ENCODE measurements around the gene XKR8. TPM values are rescaled to one million over a fixed set of nuclear protein-coding genes. Genes with fewer than 3 reads are reported as not detected.

XKR8 gene
- total and polyA plus RNA-seq, 9 of the 15 experiments (the other 6 are each of a cell fraction or from before 2014, with no cell fraction given), result 0.45 to 2.8 (median 1.7) TPM

DNA sequence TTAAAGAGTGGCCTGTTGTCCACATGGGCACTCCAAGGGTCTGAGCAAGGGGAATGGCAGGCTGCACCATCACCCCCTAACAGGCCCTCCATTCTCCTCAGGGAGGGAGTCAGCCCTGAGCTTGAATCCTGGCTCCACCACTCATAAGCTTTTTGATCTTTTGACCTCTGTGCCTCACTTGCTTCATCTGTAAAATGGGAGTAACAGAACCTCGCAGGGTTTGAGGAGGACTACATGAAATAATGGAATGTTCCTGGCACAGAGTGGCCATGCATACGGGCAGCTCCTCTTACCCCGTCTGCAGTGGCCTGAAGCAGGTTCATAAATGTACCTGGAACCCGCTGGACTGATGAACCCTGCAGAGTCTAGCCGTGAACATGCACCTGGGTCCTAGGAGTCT lies 2.1 kb upstream of the XKR8 start (continued):
- TF ChIP-seq ZBTB5 (IDR thresholded peaks at IDR 0.05), result no peak
- TF ChIP-seq ZNF41 (CRISPR knock-in tag; conservative IDR thresholded peaks at IDR 0.05), result no peak
- no peak for TF ChIP-seq TFAM (CRISPR knock-in tag; conservative IDR thresholded peaks at IDR 0.05)
- no peak for TF ChIP-seq FOXO4 (CRISPR knock-in tag; IDR thresholded peaks at IDR 0.05)
- no peak for TF ChIP-seq NFRKB (IDR thresholded peaks at IDR 0.05; ENCODE audit: low read depth)
- TF ChIP-seq, protein P1, sequence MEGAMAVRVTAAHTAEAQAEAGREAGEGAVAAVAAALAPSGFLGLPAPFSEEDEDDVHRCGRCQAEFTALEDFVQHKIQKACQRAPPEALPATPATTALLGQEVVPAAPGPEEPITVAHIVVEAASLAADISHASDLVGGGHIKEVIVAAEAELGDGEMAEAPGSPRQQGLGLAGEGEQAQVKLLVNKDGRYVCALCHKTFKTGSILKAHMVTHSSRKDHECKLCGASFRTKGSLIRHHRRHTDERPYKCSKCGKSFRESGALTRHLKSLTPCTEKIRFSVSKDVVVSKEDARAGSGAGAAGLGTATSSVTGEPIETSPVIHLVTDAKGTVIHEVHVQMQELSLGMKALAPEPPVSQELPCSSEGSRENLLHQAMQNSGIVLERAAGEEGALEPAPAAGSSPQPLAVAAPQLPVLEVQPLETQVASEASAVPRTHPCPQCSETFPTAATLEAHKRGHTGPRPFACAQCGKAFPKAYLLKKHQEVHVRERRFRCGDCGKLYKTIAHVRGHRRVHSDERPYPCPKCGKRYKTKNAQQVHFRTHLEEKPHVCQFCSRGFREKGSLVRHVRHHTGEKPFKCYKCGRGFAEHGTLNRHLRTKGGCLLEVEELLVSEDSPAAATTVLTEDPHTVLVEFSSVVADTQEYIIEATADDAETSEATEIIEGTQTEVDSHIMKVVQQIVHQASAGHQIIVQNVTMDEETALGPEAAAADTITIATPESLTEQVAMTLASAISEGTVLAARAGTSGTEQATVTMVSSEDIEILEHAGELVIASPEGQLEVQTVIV (CRISPR knock-in tag; IDR thresholded peaks at IDR 0.05; ENCODE audit: borderline replicate concordance), result no peak
- TF ChIP-seq ZNF175 (CRISPR knock-in tag; IDR thresholded peaks at IDR 0.05; ENCODE audit: low read depth), result no peak
- no peak for TF ChIP-seq ZC3H8 (IDR thresholded peaks at IDR 0.05)
- TF ChIP-seq RBM25 (IDR thresholded peaks at IDR 0.05; ENCODE audit: low read depth, low read length, severe bottlenecking), result peak; percentile 89
- peak; percentile 87 for TF ChIP-seq ADNP (tag; IDR thresholded peaks at IDR 0.05)
- TF ChIP-seq ZNF143 (CRISPR knock-in tag; IDR thresholded peaks at IDR 0.05), result no peak
- TF ChIP-seq PCBP1 (IDR thresholded peaks at IDR 0.05; ENCODE audit: low read depth, low read length, poor library complexity, severe bottlenecking), result no peak
- no peak for TF ChIP-seq UBTF (IDR thresholded peaks at IDR 0.05; ENCODE audit: borderline replicate concordance in 1 of 2, low read depth in 2 of 2, low read length in 2 of 2)
- no peak for TF ChIP-seq FOXK1 (CRISPR knock-in tag; IDR thresholded peaks at IDR 0.05; ENCODE audit: borderline replicate concordance)
- TF ChIP-seq NR3C1 (CRISPR knock-in tag; IDR thresholded peaks at IDR 0.05), result no peak
- TF ChIP-seq MCM2 (IDR thresholded peaks at IDR 0.05; ENCODE audit: low read depth), result no peak
- TF ChIP-seq LARP7 (IDR thresholded peaks at IDR 0.05), result no peak
- TF ChIP-seq BCOR (IDR thresholded peaks at IDR 0.05), result peak; percentile 91
- TF ChIP-seq SOX6 (IDR thresholded peaks at IDR 0.05), result no peak
- TF ChIP-seq SPI1 (IDR thresholded peaks at IDR 0.05; ENCODE audit: borderline replicate concordance, low read depth, low read length), result no peak
- TF ChIP-seq KLF13 (tag; IDR thresholded peaks at IDR 0.05; ENCODE audit: borderline replicate concordance, low read depth), result no peak
- TF ChIP-seq ZNF77 (CRISPR knock-in tag; IDR thresholded peaks at IDR 0.05), result no peak
